DOHH2 (cell line): ENCODE results near the gene PHF14.

ENCODE experiments used
- CTCF ChIP-seq: fragments of 200-600 bp; sonication (generic); IDR thresholded peaks from one replicate; pipeline ENCODE4 v1.5.1; 2014; ENCODE audit warnings: antibody characterized with exemption, mild to moderate bottlenecking, low read depth, low read length; ENCODE audit not compliant: poor library complexity, severe bottlenecking
- EZH2phosphoT487 ChIP-seq: fragments of 200-600 bp; sonication (generic); IDR thresholded peaks from 2 replicates; pipeline ENCODE4 v1.6.1; 2017; ENCODE audit warnings: borderline replicate concordance, mild to moderate bottlenecking, antibody characterized with exemption, low read length, moderate library complexity, mixed read lengths

GRCh38 chr7:11130601-11131000, 156.9 kb downstream of the PHF14 start:
- TF ChIP-seq CTCF: no peak
- no peak for TF ChIP-seq EZH2phosphoT487
